ENCODE measurements around the gene CSK.

Gene CSK

DNA sequence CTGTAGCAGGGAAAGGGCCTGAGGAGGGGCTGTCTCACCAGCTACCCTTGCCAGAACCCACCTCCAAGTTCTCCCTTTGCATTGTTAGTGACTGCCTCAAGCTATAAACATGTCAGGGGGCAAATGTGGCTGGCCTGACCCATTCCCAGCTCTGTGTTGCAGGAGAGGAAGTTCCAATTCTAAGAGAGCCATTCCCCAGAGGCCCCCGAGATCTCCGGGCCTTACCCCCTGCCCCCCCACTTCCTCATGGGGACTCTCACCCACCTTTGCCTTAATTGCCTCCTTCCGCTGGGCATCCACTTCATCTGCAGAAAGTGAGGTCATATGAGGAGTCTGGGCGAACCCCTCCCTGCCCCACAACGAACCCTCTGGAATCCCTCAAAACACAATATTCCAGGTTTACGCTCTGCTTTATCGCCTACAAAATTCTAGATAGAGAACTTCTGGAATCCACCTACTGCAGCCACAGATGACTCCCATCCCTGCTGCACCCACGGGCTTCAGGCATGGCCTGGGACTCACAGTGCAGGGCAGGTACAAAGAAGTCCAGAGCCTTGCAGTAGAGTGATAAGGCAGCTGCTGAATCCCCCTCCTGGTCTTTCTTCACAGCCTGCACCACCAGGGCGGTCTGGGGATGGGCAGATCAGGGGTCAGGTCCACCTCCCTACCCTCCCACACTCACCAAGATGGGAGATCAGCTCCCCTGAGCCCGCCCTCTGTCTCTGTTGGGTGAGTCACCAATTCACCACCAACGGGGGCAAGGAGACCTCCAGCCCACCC is 57.1 kb downstream of the CSK start:
- TF ChIP-seq CEBPB (IDR thresholded peaks at IDR 0.05) (no peak), REST (IDR thresholded peaks at IDR 0.05; ENCODE audit: low read depth) (no peak), EGR1 (IDR thresholded peaks at IDR 0.05) (no peak), TCF12 (IDR thresholded peaks at IDR 0.05; ENCODE audit: low read depth) (no peak), NFIC (IDR thresholded peaks at IDR 0.05) (no peak), CREB1 (IDR thresholded peaks at IDR 0.05; ENCODE audit: low read depth) (no peak), USF1 (IDR thresholded peaks at IDR 0.05) (no peak)
- TF ChIP-seq, protein P1, sequence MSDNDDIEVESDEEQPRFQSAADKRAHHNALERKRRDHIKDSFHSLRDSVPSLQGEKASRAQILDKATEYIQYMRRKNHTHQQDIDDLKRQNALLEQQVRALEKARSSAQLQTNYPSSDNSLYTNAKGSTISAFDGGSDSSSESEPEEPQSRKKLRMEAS (IDR thresholded peaks at IDR 0.05): no peak

DNA sequence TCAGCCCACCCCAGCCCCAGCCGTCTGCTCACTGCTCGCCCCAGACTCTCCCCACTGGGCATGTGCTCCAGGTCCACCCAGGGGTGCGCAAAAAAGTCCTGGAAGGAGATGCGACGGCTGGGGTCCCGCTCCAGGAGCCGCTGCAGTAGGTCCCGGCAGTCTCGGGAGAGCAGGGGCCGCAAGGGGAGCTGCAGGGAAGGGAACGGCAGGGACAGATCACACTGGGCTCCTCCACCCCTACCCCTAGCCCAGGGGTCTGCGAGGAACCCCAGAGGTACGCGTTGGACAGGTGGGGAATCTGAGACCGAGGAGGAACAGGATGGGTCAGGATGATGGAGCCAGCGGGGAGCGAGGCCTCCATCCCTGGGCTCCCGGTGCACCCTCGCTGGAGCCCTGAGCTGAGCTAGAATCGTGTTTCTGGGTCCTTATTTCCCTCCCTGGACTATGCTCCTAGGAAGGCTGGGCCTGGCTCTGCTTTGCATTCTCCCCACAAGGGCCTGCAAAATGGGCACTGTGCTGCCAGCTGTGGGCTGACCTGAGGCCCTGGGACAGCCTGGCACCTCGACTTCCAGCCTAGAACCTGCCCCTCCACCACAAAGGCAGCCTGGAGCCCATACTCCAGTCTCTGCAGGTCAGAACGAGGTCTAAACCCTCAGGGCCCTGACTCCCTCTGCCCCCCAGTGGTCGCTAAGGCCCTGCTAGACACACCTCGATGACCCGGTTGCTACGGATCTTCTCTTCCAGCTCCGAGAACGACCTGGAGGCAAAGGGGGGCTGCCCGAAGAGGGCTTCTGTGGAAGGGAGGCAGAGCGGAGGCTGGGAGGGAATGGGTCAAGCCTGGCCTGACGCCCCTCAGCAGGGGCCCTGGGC is 57.9 kb downstream of the CSK start:
- TF ChIP-seq RAD21 (IDR thresholded peaks at IDR 0.05; ENCODE audit: low read depth): no peak
- TF ChIP-seq REST (IDR thresholded peaks at IDR 0.05; ENCODE audit: low read depth): no peak
- TF ChIP-seq CREB1 (IDR thresholded peaks at IDR 0.05; ENCODE audit: low read depth): no peak
- TF ChIP-seq USF1 (IDR thresholded peaks at IDR 0.05): no peak
- TF ChIP-seq TEAD4 (IDR thresholded peaks at IDR 0.05): no peak
- TF ChIP-seq ZBTB7A (IDR thresholded peaks at IDR 0.05; ENCODE audit: low read depth): no peak
- no peak for TF ChIP-seq YY1 (IDR thresholded peaks at IDR 0.05; ENCODE audit: low read depth)
- no peak for TF ChIP-seq NFIC (IDR thresholded peaks at IDR 0.05)
- TF ChIP-seq EGR1 (IDR thresholded peaks at IDR 0.05): no peak
- TF ChIP-seq, protein P1 (IDR thresholded peaks at IDR 0.05): no peak
- TF ChIP-seq EP300 (IDR thresholded peaks at IDR 0.05; ENCODE audit: borderline replicate concordance): no peak
- no peak for TF ChIP-seq TAF1 (IDR thresholded peaks at IDR 0.05; ENCODE audit: low read depth)
- no peak for TF ChIP-seq CEBPB (IDR thresholded peaks at IDR 0.05)
- TF ChIP-seq FOXM1 (IDR thresholded peaks at IDR 0.05; ENCODE audit: borderline replicate concordance, low read depth): no peak
- TF ChIP-seq TCF12 (IDR thresholded peaks at IDR 0.05; ENCODE audit: low read depth): no peak

DNA sequence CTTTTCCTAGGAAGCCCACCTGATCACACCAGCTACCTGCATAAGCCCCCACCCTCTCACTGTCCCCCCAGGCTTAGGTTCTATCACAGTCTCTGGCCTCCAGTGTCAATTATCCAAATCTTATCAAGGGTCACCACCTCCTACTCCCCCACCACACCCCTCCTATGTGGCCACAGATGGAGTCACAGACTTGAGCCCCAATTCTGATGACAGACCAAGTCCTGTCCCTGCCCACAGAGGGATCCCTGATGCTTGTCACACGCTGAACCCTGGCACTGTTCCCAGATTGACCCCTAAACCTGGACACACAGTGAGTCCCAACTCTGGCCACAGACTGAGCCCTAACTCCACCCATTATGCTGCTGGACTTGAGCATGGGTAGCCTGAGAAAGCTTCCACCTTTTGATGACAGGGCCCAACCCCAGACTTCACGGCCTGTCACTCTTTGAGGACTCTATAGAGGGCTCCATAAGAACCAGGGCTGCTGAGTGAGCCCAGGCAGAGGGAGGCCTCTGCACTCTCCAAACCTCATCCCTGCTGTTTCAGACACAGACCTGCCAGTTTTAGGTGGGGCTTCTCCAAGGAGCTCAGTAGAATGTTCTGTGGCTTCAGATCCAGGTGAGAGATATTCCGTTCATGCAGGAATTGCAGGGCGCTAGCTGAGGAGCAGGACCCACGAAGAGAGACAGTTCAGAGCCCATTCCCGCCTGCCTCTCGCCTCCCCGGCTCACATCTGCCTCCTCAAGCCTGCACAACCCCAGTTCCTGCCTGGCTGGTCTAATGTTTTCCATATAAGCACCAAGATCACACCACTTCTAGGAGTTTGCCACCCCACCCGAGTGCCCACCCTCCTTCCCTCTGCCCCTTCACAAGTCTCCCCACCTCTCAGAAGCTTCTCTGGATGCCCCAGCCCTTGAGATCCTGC is 59.2 kb downstream of the CSK start:
- TF ChIP-seq CREB1 (IDR thresholded peaks at IDR 0.05; ENCODE audit: low read depth) (no peak), ZBTB7A (IDR thresholded peaks at IDR 0.05; ENCODE audit: low read depth) (no peak), REST (IDR thresholded peaks at IDR 0.05; ENCODE audit: low read depth) (no peak)
